HG03354 (cell line): ENCODE results near the gene UBE3D.
"Not testable (repeated sequence)": the region's sequence is repeated elsewhere in the genome, so short reads cannot be mapped to it uniquely, and the experiment has no call there.

Source experiments
- ATAC-seq: cut with Tn5 transposase; IDR thresholded peaks from one replicate; pipeline ENCODE4 v1.9.1; 2021; ENCODE audit warnings: mild to moderate bottlenecking; ENCODE audit not compliant: unreplicated experiment, poor library complexity, severe bottlenecking

Gene UBE3D

DNA sequence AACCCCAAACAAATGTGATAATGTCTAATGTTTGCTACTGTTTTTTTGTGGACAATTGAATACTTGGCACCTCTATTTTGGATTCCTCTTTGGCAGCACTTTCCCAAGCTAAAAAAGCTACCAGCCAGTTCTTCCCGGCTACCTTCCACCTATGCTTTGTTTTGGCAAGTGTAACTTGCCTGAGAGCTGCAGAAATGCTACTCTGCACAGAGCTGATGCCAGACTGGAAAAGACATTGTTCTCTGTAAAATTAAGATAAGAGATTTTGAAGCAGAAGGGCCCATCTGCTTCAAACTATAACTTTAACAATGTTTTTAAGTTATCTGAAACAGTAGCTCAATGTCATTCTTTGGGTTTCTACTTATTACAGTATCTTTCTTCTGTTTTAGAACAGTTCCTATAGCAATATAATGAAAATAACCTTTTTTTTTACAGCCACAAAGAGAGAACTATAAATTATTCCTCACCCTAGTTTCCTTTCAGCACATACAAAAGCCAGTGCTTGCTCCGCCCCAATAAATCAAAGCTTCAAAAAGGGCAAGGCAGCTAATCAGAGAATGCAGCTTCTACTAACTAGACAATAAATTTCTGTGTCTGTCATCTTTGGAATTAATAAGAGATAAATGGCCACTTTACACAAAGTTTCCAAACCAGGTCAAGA lies 183.1 kb downstream of the UBE3D start:
- ATAC-seq, result no peak

DNA sequence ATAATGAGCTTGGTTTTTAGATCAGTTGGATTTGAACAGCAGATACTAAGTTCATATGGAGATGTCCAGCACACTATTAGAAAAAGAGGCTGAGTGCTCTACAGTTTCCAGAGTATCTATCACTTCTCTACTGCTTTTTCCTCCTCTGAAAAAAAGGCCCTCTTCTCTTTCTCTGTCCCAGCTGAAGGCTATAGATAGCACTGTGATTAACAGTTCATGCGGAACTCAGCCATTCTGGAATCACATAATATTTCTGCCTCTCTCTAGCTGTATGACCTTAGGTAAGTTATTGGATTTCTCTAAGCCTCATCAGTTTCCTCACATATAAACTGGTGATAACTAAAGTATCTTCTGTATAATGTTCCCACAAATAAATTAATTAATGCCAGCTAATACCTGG lies 184.1 kb downstream of the UBE3D start:
- no peak for ATAC-seq

DNA sequence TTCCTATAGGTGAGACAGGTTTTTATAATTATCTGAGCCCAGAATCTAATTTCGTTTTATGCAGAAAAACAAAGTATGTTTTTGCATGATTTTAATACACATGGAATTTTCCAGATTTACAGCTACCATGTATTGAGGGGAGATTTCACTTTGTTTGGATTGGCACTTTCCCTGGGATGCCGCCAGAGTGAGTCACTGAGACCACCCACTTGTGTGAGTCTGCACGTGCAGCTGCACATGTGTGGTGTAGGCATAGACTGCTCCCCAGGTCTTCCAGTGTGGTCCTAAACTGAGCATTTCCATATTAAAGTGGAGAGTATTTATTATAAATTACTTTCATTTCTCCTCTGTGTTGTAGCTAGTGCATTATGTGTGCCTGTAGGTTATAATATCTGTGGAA lies 186.8 kb downstream of the UBE3D start:
- ATAC-seq, result no peak

DNA sequence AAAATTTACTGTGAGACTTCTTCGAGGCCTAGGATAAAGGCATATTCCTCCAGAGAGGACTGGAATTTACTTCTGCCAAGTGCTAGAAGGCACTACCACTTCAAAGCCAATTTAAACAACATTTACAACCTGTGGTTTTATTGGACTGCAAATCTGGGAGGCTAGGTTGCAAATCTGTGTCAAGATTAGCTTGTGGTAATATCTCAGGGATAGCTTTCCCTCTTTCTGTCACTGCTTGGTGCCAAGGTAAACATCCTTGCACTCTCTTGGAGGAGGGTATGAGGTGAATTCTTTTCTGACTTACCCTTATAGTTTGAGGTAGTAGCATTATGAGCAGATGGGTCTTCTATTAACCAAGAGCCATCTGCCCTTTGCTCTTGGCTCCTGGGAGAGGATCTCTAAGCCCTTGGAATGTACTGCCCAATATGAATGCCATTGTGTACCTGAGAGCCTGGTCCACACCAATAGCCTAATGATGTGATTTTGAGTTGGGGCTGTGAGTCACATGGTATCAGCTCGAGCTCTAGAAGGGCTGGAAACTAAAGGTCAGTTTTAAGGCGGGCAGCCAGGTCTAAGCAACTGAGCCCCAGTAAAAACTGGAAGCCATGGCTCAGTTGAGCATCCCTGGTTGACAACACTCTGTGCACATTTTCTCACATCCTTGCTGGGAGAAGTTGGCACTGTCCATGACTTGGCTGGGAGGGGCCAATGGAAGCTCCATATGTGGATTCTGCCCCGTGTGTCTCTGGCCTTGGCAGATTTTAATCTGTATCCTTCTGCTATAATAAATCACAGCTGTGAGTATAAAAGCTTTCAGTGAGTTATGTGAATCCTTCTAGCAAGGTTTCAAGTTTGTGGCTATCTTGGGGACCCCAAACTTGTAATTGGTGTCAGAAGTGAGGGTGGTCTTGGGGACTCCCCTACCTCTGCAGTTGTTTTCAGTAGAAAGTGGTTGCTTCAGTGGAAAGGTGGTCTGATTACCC lies 188.1 kb downstream of the UBE3D start:
- ATAC-seq, result no peak

DNA sequence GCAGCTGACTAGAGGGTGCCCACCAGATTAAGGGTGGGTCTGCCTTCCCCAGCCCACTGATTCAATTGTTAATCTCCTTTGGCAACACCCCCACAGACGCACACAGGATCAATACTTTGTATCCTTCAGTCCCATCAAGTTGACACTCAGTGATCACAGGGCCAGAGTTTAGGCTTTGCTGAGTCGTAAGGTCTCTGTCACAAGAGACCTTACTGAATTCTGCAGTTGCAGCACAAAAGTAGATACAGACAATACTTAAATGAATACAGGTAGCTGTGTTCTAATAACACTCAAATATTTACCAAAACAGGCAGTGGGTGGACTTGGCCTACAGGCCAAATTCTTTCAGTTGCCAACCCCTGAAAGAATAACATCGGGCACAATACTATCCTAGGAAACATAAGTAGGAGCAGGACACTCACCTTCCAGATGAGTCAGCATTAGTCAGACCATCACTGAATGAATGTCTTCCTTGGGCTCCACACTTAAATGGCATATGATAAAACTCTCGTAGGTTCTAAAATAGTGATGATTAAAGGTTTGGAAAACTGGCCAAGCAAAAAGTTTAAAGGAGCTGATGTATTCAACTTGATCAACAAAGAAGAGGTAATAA lies 190.0 kb downstream of the UBE3D start:
- no peak for ATAC-seq

DNA sequence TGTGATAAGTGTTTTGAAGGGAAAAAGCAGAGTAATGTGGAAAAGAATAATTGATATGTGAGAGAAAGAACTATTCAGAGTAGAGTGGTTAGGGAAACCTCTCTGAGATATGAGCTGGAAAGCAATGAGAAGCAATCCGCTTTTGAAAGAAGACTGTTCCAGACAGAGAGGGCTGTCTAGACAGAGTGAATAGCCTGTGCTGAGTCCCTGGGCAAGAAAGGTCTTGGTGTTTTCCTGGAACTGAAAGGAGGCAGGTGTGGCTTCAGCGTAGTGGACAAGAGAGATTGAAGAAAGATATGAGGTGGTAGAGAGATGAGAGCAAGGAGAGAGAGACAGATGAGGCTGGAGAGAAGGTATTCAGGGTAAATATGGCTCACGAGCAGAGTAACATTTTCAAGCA lies 190.8 kb downstream of the UBE3D start:
- ATAC-seq, result no peak

DNA sequence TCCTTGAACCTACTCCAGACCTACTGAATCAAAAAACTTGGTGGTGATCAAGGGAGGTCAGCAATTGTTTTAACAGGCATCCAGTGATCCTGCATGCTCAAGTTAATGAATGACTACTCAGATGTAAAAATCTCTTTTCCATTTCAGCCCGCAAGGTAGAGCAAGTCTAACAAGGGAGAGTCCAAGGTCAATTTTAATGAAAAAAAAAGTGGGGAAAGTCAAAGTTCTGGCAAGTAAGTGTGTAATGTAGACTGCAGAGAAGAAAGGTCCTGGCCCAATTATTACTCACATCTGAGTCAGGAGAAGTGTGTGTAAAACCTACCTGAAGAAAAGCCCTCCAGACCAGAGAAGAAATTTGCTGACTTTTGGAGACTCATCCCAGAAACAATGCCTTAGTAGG lies 193.5 kb downstream of the UBE3D start:
- no peak for ATAC-seq

DNA sequence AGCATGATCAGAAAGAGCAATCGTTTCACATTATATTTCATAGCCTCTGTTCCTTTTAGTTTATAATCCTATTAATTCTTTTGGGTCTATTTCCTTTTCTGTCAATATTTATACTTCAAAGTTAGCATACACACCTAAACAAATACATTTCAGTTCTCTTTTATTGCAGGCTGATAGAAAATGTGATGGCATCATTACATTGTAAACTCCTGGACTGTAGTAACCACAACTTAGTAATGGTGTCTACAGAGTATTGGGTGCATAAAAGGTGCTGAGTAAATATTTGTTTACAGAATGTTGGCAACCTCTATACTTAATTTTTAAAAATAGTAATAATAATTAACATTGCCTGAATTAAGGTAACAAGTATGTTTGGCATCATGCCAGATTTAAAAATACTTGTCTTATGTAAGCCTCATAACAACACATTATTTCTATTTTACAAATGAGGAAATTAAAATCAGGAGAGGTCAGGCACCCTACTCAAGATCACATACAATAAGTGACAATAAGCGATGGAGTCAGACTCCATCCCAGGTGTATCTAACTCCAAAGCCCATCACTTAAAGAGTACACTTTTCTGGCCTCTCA lies 195.0 kb downstream of the UBE3D start:
- no peak for ATAC-seq

DNA sequence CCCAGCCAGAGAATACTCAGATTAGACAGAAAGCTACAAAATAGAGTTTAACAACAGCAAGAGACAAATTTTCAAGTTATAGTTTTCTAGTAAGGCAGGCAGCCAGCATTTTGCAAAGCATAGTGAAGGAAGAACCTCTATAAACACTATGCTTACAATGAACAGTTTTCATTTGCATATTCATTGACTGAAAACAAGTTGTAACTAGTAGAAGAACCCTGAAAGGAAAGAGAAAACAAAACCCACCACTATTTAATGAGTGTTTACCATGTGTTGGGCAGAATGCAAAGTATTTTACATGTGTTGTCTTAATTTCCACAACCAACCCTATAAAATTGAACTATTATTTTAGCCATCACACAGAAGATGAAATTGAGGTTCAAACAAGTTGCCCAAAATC lies 196.1 kb downstream of the UBE3D start:
- ATAC-seq, result no peak

DNA sequence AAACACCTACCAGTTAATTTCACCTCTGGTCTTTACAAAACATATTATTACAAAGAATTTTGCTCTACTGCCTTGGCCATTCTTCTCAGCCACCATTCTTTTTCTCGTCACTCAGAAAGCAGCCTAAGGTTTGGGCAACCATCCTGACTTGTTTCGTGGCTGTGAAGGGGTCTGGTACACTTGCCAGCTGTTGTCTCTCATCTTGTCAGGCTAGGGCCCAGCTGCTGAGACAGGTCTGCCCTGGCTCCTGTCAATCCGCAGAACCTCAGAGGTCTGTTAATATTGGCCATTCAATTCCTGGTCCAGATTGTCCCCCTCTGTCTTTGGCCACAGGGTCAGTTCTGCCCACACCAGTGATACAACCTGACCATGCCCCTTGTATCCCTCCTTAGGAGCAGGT lies 197.7 kb downstream of the UBE3D start:
- no peak for ATAC-seq

DNA sequence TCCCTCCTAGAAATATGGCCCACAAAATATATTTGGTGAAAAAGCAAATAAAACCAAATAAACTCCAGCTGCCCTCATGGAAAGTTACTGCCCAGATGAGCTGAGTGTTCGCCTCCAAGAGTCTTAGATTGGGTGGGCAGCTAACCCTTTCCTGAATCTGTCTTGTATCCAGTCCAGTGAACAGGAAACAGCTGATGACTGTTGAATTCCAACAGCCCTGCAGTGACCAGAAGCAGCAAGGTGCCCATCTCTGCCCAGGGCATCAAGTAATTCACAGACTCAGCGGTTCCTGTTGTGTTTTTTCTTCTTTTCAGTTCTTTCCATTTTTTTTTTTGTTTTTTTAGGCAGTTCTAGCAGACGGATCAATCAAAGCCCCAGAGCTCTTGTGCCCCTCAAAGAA lies 199.2 kb downstream of the UBE3D start:
- ATAC-seq, result no peak

DNA sequence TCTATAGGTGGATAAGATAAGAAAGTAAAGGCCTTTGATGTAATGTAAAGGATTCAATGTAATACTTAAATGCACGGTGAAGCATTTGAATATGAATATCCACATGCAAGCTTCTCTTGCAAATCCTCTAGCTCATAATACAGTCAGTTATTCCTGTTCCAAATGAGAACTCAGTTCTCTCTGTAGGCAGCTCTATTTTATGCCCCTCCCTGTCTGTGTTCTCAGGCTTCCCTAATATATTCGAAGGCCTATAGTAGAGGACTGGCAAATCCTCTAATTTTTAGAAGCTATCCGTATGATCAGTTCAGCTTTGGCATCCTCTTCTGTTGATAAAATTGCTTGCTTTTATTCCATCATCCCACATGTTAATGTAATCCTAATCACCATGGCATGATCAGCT lies 200.2 kb downstream of the UBE3D start:
- ATAC-seq, result no peak

DNA sequence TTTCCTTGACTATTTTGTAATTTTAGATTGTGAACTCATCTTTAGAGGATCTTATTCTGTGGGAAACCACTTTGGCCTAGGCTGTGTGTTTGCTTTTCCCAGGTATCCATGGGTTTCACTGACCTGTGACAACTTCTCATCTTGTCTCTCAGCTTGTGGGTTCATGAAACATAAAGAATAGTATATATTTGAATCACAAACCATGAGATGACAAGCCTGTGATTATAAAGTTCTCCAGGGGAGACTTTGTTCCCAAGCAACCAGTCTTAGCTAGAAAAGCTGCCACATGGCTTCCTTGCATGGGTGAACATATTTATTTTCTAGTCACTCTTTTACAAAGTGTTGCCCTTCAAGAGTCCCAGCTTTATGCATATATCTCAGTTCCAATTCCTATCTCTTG lies 201.9 kb downstream of the UBE3D start:
- no peak for ATAC-seq

DNA sequence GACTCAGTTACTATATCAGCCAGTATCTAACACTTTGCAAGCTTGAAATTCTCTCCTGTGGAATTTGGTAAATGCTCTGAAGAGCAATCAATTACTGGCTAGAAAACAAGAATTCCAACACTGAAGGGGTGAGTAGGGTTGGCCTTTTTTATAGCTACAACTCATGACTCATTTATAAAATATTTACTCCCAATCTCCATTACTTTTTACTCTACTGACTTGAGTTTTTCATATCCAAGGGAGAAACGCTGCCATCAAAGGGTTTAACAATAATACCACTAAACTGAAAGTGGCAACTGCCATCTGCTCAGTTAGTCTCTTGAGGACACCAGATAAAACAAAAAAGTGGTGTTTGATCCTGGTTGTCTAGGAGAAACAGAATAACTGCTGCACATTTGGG lies 203.1 kb downstream of the UBE3D start:
- ATAC-seq, result no peak

DNA sequence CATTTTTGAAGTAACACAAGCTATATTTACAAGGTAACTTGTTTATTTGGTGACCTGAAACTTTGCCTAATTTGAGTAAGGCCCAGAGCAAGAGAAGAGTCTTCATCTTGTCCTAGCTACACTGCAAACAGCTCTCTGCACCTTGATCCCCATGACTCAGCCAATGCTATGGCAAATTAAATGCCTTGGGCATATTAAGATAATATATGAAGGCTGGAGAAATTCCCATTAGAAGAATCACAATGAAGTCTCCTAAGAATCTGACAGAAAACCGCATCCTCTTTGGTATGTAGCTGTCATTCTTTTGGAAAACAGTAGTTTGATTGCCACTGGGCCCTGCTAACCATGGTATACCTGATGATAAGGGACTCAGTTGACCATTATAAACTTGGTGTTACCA lies 204.5 kb downstream of the UBE3D start:
- ATAC-seq, result no peak

DNA sequence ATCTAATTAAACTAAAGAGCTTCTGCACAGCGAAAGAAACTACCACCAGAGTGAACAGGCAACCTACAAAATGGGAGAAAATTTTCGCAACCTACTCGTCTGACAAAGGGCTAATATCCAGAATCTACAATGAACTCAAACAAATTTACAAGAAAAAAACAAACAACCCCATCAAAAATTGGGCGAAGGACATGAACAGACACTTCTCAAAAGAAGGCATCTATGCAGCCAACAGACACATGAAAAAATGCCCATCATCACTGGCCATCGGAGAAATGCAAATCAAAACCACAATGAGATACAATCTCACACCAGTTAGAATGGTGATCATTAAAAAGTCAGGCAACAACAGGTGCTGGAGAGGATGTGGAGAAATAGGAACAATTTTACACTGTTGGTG lies 209.6 kb downstream of the UBE3D start:
- not testable (repeated sequence) for ATAC-seq

DNA sequence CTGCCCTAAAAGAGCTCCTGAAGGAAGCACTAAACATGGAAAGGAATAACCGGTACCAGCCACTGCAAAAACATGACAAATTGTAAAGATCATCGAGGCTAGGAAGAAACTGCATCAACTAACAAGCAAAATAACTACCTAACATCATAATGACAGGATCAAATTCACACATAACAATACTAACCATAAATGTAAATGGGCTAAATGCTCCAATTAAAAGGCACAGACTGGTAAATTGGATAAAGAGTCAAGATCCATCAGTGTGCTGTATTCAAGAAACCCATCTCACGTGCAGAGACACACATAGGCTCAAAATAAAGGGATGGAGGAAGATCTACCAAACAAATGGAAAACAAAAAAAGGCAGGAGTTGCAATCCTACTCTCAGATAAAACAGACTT lies 212.7 kb downstream of the UBE3D start:
- not testable (repeated sequence) for ATAC-seq

DNA sequence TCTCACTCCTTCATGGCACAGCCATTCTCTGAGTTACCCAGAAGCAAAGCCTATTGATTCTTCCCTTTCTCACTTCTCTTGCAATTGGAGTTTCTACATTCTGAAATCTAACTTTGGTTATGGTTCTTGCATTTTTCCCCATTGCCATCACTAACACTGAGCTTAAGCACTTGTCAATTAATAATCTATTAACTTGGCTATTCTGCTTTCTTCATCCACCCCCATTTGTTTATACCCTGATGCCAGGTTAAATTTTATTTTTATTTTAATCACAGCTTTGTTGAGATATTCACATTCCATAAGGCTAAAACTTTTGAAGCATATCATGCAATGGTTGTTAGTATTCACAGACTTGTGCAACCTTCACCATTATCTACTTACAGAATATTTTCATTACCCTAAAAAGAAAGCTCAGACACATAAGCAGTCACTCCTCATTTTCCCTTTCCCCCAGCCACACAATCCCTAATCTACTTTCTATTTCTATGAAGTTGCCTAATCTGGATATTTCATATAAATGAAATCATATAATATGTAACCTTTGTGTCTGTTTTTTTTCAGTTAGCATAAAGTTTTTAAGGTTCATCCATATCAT lies 222.3 kb downstream of the UBE3D start:
- ATAC-seq, result no peak

DNA sequence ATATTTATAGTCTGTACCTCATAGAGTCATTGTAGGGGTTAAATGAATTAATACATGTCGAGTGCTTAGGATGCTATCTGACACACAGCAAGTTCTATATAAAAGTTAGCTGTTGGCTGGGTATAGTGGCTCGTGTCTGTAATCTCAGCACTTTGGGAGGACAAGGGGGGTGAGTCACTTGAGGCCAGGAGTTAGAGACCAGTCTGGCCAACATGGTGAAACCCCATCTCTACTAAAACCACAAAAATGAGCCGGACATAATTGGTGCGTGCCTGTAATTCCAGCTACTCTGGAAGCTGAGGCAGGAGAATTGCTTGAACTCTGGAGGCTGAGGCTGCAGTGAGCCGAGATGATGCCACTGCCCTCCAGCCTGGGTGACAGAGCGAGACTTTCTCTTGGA lies 222.9 kb downstream of the UBE3D start:
- no peak for ATAC-seq
